Measurements from ENCODE around the gene ARHGEF28.
A peak's percentile ranks its signal among the peaks of the same experiment; 100 is the strongest.

DNA sequence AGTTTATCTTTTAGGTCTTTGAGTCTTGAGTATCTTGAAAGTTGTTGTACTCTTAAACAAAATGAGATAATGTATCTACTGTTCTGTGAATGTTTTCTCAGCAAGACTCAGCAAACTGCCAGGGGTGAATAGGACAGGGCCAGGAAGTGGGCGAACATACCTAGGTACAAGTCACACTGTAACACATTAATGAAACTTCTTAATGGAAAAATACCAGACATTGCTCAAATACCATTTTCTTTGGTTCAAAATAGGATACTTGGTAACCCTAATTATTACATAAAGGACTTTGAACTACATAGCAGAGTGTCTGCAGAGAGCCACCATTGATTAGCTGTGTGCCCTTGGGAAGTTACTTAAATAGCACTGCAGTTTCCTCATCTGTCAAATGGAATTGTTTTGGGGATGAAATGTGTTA, 197.5 kb downstream of the ARHGEF28 start:
- TF ChIP-seq, protein P1, sequence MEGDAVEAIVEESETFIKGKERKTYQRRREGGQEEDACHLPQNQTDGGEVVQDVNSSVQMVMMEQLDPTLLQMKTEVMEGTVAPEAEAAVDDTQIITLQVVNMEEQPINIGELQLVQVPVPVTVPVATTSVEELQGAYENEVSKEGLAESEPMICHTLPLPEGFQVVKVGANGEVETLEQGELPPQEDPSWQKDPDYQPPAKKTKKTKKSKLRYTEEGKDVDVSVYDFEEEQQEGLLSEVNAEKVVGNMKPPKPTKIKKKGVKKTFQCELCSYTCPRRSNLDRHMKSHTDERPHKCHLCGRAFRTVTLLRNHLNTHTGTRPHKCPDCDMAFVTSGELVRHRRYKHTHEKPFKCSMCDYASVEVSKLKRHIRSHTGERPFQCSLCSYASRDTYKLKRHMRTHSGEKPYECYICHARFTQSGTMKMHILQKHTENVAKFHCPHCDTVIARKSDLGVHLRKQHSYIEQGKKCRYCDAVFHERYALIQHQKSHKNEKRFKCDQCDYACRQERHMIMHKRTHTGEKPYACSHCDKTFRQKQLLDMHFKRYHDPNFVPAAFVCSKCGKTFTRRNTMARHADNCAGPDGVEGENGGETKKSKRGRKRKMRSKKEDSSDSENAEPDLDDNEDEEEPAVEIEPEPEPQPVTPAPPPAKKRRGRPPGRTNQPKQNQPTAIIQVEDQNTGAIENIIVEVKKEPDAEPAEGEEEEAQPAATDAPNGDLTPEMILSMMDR (CRISPR knock-in tag; IDR thresholded peaks at IDR 0.05), result no peak
- peak; percentile 76 for TF ChIP-seq HNF4G (IDR thresholded peaks at IDR 0.05; ENCODE audit: borderline replicate concordance, low read depth, low read length)
- TF ChIP-seq HNF4G (CRISPR knock-in tag; IDR thresholded peaks at IDR 0.05; ENCODE audit: borderline replicate concordance, low read depth), result no peak
- no peak for TF ChIP-seq MXI1 (IDR thresholded peaks at IDR 0.05; ENCODE audit: borderline replicate concordance, low read depth, low read length)
- no peak; the same call in none of the 2 replicates for TF ChIP-seq ZNF792 (CRISPR knock-in tag; IDR thresholded peaks at IDR 0.05)
- no peak for TF ChIP-seq NBN (conservative IDR thresholded peaks at IDR 0.05)
- TF ChIP-seq ARNT (IDR thresholded peaks at IDR 0.05), result no peak
- no peak for TF ChIP-seq PCBP1 (IDR thresholded peaks at IDR 0.05; ENCODE audit: borderline replicate concordance, low read depth, low read length)
- TF ChIP-seq SNAPC4 (CRISPR knock-in tag; IDR thresholded peaks at IDR 0.05), result no peak
- no peak for TF ChIP-seq ZFP37 (CRISPR knock-in tag; IDR thresholded peaks at IDR 0.05; ENCODE audit: borderline replicate concordance)
- no peak for TF ChIP-seq TBP (CRISPR knock-in tag; IDR thresholded peaks at IDR 0.05)
- TF ChIP-seq, protein P2, sequence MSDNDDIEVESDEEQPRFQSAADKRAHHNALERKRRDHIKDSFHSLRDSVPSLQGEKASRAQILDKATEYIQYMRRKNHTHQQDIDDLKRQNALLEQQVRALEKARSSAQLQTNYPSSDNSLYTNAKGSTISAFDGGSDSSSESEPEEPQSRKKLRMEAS (IDR thresholded peaks at IDR 0.05), result no peak
- no peak for TF ChIP-seq STAT5B (CRISPR knock-in tag; IDR thresholded peaks at IDR 0.05)
